HG02610 (cell line): ENCODE data around the gene CRISPLD2.
"Not testable (repeated sequence)": the region's sequence is repeated elsewhere in the genome, so short reads cannot be mapped to it uniquely, and the experiment has no call there.

Source experiments
- ATAC-seq: cut with Tn5 transposase; IDR thresholded peaks from one replicate; pipeline ENCODE4 v1.9.1; 2021; ENCODE audit warnings: mild to moderate bottlenecking, moderate library complexity; ENCODE audit not compliant: unreplicated experiment

Gene CRISPLD2

GRCh38 chr16:84839054-84839453 lies 19.3 kb downstream of the CRISPLD2 start:
- no peak for ATAC-seq

GRCh38 chr16:84839956-84840355 lies 20.2 kb downstream of the CRISPLD2 start:
- no peak for ATAC-seq

- ATAC-seq = no peak
Observed at GRCh38 chr16:84840687-84841627, 21.2 kb downstream of the CRISPLD2 start.

GRCh38 chr16:84841787-84842300 lies 22.1 kb downstream of the CRISPLD2 start:
- no peak for ATAC-seq

- no peak for ATAC-seq
Observed at GRCh38 chr16:84842516-84843148, 22.8 kb downstream of the CRISPLD2 start.

GRCh38 chr16:84843149-84844048 lies 23.6 kb downstream of the CRISPLD2 start:
- ATAC-seq = no peak

- no peak for ATAC-seq
Observed at GRCh38 chr16:84844049-84844350, 24.2 kb downstream of the CRISPLD2 start.

GRCh38 chr16:84844559-84845495 lies 25.0 kb downstream of the CRISPLD2 start:
- no peak for ATAC-seq

- ATAC-seq = no peak
Observed at GRCh38 chr16:84845496-84846002, 25.8 kb downstream of the CRISPLD2 start.

GRCh38 chr16:84847564-84848355 lies 28.0 kb downstream of the CRISPLD2 start:
- no peak for ATAC-seq

- no peak for ATAC-seq
Observed at GRCh38 chr16:84848986-84849634, 29.3 kb downstream of the CRISPLD2 start.

GRCh38 chr16:84849751-84850150 lies 30.0 kb downstream of the CRISPLD2 start:
- ATAC-seq = no peak

GRCh38 chr16:84850714-84851113 lies 30.9 kb downstream of the CRISPLD2 start:
- no peak for ATAC-seq

- ATAC-seq = no peak
Observed at GRCh38 chr16:84851192-84852127, 31.7 kb downstream of the CRISPLD2 start.

- ATAC-seq = no peak
Observed at GRCh38 chr16:84853534-84853933, 33.7 kb downstream of the CRISPLD2 start.

GRCh38 chr16:84854759-84855158 lies 35.0 kb downstream of the CRISPLD2 start:
- ATAC-seq = no peak

- not testable (repeated sequence) for ATAC-seq
Observed at GRCh38 chr16:84855435-84856202, 35.8 kb downstream of the CRISPLD2 start.
